Neuron (in vitro differentiated cells): ENCODE measurements around the gene MRFAP1.
"Not testable (repeated sequence)": the region's sequence is repeated elsewhere in the genome, so short reads cannot be mapped to it uniquely, and the experiment has no call there.

ENCODE experiments used
- H2AFZ ChIP-seq: one replicate; pipeline ENCODE4 v1.6.1; 2013; ENCODE audit warnings: low read depth, mild to moderate bottlenecking, inconsistent platforms, low read length, moderate library complexity
- H3K27me3 ChIP-seq: one replicate; pipeline ENCODE4 v1.6.1; 2013; ENCODE audit warnings: low read length; ENCODE audit not compliant: insufficient read depth
- H3K36me3 ChIP-seq: one replicate; pipeline ENCODE4 v1.6.1; 2013; ENCODE audit warnings: low read length; ENCODE audit not compliant: insufficient read depth
- H3K4me1 ChIP-seq: one replicate; pipeline ENCODE4 v1.6.1; 2013; ENCODE audit warnings: low read length; ENCODE audit not compliant: insufficient read depth
- H3K4me3 ChIP-seq: 2 replicates; pipeline ENCODE4 v1.5.1; 2013; ENCODE audit warnings: mild to moderate bottlenecking, low read length, moderate library complexity
- H3K9me3 ChIP-seq: one replicate; pipeline ENCODE4 v1.6.1; 2013; ENCODE audit warnings: low read length

Gene MRFAP1

DNA sequence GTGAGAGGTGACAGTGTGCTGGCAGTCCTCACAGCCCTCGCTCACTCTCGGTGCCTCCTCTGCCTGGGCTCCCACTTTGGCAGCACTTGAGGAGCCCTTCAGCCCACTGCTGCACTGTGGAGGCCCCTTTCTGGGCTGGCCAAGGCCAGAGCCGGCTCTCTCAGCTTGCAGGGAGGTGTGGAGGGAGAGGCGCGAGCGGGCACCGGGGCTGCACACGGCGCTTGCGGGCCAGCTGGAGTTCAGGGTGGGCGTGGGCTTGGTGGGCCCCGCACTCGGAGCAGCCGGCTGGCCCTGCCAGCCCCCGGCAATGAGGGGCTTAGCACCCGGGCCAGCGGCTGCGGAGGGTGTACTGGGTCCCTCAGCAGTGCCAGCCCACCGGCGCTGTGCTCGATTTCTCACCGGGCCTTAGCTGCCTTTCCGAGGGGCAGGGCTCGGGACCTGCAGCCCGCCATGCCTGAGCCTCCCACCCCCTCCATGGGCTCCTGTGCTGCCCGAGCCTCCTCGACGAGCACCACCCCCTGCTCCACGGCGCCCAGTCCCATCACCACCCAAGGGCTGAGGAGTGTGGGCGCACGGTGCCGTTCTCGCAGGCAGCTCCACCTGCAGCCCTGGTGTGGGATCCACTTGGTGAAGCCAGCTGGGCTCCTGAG lies 32.2 kb downstream of the MRFAP1 start:
- Histone ChIP-seq H3K4me3 (peak overlapping the region; percentile 10), H3K4me1 (peaks cover 19% of the 10 kb centered on the region)
- not testable (repeated sequence) for H3K36me3 ChIP-seq, H3K27me3 ChIP-seq, H2AFZ ChIP-seq, H3K9me3 ChIP-seq

- not testable (repeated sequence) for H2AFZ ChIP-seq, H3K27me3 ChIP-seq, H3K36me3 ChIP-seq, H3K9me3 ChIP-seq
- Histone ChIP-seq H3K4me1 (peaks cover 19% of the 10 kb centered on the region), H3K4me3 (peak overlapping the region; percentile 67)
Measured at GRCh38 chr4:6673191-6673659, 32.7 kb downstream of the MRFAP1 start.

DNA sequence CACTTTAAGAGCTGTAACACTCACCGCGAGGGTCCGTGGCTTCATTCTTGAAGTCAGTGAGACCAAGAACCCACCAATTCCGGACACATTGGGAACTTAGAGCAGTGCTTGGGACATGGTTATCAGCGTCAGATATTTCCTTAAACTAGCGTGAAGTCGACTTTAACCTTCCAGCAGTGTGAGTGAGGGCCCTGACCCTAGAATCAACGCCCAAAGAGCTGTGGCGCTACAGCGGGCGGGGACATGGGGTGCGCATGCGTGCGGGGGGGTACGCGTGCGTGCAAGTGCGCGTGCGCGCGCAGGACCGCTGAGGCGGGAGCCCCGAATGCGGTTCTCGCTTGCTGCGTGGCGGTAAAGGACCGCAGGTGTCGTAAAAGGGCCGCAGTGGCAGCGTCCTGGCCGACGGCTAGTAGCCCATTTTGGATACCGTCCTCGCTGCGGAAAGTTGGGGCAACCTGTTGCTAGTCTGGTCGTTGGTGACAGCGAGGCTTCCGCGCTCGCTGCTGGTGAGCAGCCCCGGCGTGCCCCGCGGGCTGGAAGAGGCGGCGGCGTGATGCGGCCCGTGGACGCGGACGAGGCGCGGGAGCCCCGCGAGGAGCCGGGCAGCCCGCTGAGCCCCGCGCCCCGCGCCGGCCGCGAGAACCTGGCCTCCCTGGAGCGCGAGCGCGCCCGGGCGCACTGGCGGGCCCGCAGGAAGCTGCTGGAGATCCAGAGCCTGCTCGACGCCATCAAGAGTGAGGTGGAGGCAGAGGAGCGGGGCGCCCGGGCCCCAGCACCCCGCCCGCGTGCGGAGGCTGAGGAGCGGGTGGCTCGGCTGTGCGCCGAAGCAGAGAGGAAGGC lies 33.4 kb downstream of the MRFAP1 start:
- peaks cover 19% of the 10 kb centered on the region for H3K4me1 ChIP-seq
- H3K27me3 ChIP-seq = no peaks in the 10 kb centered on the region
- peak overlapping the region; percentile 67 for H3K4me3 ChIP-seq
- peak overlapping the region; percentile 62 for H2AFZ ChIP-seq
- peaks cover 2% of the 10 kb centered on the region for H3K9me3 ChIP-seq
- peaks cover 9% of the 10 kb centered on the region for H3K36me3 ChIP-seq

DNA sequence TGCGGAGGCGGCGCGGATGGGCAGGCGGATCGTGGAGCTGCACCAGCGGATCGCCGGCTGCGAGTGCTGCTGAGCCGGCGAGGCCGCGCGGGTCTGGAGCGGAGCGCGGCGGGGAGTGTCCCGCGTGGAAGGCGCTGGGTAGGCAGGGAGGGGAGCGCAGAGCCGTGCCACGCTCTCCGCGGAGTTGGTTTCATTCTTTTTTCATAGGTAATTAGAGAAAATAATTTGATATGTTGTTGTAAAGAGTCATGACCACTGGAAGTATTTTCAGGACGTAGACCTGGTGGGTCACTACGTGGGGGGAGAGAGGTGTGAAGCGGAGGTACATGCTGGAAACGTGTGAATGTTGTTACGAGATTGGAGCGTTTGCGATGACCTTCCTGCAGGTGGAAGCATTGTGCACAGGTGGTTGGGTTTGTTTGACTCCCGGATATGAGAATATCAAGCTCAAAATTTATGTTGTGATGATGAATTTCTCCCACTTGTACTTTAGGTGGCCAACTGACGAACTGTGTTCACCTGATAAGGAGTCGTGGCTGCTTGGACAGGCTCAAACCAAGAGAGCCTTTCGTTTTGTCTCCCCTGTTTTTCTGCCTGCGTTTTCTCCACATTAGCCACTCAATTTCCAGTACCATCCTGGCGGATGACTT lies 34.1 kb downstream of the MRFAP1 start:
- peak overlapping the region; percentile 67 for H3K4me3 ChIP-seq
- peaks cover 2% of the 10 kb centered on the region for H3K9me3 ChIP-seq
- peaks cover 9% of the 10 kb centered on the region for H3K36me3 ChIP-seq
- H3K4me1 ChIP-seq = peaks cover 19% of the 10 kb centered on the region
- no peaks in the 10 kb centered on the region for H3K27me3 ChIP-seq
- peak overlapping the region; percentile 62 for H2AFZ ChIP-seq

DNA sequence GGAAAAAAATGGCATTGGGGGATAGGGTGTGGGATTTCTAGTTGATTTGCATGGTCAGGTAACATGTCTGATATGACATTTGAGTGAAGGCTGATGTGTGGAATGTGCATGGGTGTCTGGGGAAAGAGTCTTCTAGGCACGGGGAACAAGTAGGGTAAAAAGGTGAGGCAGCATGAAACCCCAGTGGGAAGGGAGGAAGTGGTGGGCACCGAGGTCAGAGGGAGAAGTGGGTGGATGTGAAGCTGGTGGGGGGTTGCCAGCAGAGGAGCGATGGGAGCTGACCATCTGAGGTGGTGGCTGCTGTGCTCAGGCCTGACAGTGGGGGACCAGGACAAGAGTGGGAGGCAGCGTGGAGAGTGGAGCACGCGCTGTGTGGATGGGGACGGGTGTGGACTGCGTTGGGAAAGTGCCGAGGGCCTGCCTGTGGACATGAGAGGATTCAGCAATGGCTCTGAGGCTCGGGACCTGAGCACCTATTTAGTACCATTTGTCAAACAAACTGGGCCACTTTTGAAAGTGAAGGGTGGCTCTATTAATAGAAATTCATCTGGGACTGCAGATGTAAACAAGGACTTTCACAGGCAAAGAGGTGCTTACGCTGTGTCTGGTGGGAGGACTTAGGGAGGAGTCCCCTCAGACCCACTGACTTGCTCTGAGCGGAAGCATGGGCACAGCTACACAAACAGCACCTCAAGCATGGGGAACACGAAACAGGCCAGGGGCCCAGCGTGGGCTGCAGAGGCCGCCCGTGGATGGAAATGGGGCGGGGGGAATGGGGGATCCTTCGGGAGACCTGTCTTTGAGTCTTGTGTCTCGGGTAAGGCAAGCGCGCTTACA lies 36.5 kb downstream of the MRFAP1 start:
- Histone ChIP-seq H3K4me3 (no peak overlapping the region), H3K27me3 (no peaks in the 10 kb centered on the region), H3K9me3 (peaks cover 2% of the 10 kb centered on the region), H3K36me3 (peaks cover 9% of the 10 kb centered on the region), H3K4me1 (peaks cover 19% of the 10 kb centered on the region), H2AFZ (no peak overlapping the region)

DNA sequence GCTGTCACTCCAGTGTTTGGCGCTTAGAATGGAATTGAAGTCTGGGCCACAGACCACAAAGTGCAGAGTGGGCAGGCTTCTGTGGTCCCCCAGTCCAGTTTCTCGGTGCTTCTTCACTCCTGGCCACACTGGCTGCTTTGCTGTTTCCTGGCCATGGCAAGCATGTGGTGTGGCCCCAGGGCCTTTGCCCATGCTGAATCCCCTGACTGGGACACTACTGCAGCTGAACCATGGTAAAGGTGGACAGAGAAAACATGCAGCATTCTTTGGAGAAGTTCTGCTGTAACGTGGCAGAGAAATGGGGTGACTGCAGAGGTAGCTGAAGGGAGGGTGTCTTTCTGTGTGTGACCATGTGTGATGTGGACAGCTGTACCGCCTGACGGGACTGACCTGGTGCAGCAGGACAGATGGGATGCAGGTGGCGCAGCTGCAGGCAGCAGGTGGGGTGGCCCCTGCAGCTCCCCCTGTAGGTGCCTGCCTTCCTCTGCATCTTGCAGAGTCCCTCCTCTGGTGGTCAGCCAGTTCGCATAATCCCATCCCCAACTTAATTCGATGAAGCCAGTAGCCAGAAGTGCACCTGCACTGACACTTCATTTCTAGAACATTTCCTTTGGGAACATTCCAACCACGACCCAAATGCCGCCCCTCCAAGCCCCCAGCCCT lies 40.0 kb downstream of the MRFAP1 start:
- Histone ChIP-seq H3K36me3 (peaks cover 9% of the 10 kb centered on the region), H3K9me3 (peaks cover 2% of the 10 kb centered on the region), H3K27me3 (no peaks in the 10 kb centered on the region), H3K4me1 (peaks cover 8% of the 10 kb centered on the region), H2AFZ (no peak overlapping the region), H3K4me3 (no peak overlapping the region)

DNA sequence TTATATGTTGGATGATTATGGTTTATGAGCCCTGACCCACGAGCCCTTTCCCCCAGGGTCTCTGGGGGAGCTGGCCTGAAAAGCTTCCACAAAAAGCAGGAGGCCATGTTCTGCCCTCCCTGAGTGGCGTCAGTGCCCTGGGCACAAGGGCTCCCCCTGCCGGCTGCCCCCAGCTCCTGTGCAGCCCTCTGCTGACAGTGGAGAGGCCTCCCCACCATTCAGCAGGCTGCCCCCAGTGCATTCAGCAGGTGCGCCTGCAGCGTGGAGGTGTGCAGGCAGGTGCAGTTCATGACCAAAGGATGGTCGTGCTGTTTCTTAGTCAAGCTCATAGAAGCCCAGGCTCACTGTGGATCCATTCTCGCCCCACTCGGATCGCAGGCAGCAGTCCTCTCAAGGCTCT lies 40.7 kb downstream of the MRFAP1 start:
- no peaks in the 10 kb centered on the region for H3K27me3 ChIP-seq
- no peak overlapping the region for H3K4me3 ChIP-seq

GRCh38 chr4:6682862-6683590 lies 42.5 kb downstream of the MRFAP1 start:
- Histone ChIP-seq H3K36me3 (no peaks in the 10 kb centered on the region), H3K27me3 (no peaks in the 10 kb centered on the region), H3K9me3 (peaks cover 2% of the 10 kb centered on the region), H3K4me3 (no peak overlapping the region), H3K4me1 (no peaks in the 10 kb centered on the region), H2AFZ (no peak overlapping the region)

More for the DNA sequence above, 40.7 kb downstream of the MRFAP1 start:
- Histone ChIP-seq H3K9me3 (peaks cover 2% of the 10 kb centered on the region), H2AFZ (no peak overlapping the region), H3K36me3 (peaks cover 3% of the 10 kb centered on the region), H3K4me1 (peaks cover 1% of the 10 kb centered on the region)

DNA sequence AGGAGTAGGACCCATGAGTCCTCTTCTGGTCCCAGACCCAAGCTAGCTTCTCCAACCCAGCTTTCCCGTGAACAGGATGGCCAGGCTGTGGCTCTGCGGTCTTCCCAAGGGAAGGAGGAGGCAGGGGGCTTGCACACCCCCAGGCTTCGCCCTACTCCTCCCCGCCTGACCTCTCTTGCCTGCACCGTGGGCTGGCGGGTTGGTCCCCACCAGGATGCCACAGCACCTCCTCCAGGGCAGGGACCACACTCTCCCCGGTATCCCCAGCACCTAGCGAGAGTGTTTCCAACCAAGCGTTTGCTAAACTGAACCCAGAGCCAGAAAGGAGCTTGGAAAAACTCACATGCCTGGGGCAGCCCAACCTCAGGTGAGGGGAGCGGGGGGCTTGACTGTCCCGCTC lies 44.2 kb downstream of the MRFAP1 start:
- H3K4me3 ChIP-seq = no peak overlapping the region
- no peaks in the 10 kb centered on the region for H3K36me3 ChIP-seq
- H3K9me3 ChIP-seq = no peaks in the 10 kb centered on the region
- H3K4me1 ChIP-seq = peaks cover 7% of the 10 kb centered on the region
- no peaks in the 10 kb centered on the region for H3K27me3 ChIP-seq
- H2AFZ ChIP-seq = no peak overlapping the region

DNA sequence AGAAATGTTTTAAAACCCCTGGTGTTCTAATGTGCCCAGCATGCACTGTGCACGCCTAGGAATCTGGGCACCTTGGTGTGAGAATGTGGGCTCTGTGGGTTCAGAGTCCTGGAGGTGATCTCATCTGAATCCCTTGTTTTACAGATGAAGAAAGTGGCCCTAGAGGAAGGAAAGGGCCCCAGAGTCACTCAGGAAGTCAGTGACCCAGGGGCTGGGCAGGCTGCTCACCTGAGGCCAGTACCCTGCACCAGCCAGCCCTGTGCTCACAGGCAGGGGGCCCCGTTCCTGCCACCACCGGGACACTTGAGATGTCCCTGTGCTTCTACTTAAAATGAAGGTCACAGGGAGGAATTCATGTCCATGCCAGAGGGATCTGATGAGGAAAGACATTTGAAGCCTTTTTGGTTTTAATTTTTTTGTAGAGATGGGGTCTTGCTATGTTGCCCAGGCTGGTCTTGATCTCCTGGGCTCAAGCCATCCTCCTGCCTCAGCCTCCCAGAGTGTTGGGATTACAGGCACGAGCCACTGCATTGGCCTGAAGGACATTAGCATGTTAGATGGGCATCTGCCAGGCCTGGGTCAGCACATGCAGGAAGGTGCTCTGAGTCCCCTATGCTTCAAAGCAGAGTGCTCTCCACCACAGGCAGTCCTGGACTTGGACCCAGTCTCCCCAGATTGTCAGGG lies 45.8 kb downstream of the MRFAP1 start:
- Histone ChIP-seq H3K27me3 (no peaks in the 10 kb centered on the region), H2AFZ (no peak overlapping the region), H3K4me1 (peaks cover 7% of the 10 kb centered on the region), H3K9me3 (no peaks in the 10 kb centered on the region), H3K36me3 (no peaks in the 10 kb centered on the region), H3K4me3 (no peak overlapping the region)

DNA sequence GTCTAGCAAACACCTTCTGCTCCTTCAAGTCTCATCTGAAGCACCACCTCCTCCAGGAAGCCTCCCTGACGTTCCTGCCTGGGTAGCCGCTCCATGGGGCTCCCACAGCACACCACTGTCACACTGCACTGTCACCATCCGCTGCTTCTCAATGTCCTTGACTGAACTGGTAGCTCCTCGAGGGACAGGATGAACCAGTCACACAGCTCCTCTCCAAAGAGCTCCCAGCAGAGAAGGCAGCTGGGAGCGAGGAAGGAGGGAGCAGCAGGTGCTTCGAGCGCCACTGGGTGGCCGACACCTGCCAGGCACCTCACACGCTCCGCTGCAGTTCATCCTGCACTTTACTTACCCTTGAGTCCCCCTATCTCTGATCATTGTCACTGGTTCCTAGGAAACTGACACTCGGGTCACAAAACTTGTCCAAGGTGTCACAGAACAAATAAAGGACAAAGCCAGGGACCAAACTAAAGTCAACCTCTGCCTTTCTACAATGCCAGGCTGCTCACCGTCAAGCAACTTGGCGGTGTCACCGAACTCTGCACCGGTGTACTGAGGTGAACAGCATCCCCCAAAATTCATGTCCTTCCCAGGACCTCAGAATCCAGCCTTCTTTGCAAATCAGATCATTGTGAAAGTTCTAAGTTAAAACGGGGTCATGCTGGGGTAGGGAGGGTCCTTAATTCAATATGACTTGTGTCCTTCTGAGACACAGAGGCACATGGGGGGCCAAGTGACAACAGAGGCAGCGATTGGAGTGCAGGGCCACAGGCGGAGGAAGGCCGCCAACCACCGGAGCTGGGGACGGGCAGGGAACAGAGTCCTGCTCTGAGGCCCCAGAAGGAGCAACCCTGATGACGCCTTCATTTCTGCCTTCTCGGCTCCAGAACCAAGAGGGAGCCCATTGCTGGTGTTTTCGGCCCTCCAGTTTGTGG lies 47.7 kb downstream of the MRFAP1 start:
- no peaks in the 10 kb centered on the region for H3K27me3 ChIP-seq
- H3K9me3 ChIP-seq = no peaks in the 10 kb centered on the region
- no peak overlapping the region for H3K4me3 ChIP-seq
- H3K36me3 ChIP-seq = no peaks in the 10 kb centered on the region
- peaks cover 7% of the 10 kb centered on the region for H3K4me1 ChIP-seq
- H2AFZ ChIP-seq = no peak overlapping the region
